NB4 (cell line): Measurements from ENCODE around the gene TAF11.

Experiments
- DNase-seq: peaks from one replicate; pipeline ENCODE4 v3.0.0; 2010; ENCODE audit warnings: low read depth
- H3K4me3 ChIP-seq: one replicate; pipeline ENCODE4 v1.5.1; 2011; ENCODE audit warnings: mild to moderate bottlenecking, low read depth, low read length, moderate library complexity
- CTCF ChIP-seq: IDR thresholded peaks from one replicate; pipeline ENCODE4 v1.5.1; 2012; ENCODE audit warnings: low read depth, low read length
- MAX ChIP-seq: IDR thresholded peaks from 2 replicates; pipeline ENCODE4 v1.6.1; 2011; ENCODE audit warnings: low read depth, low read length
- MYC ChIP-seq: IDR thresholded peaks from 2 replicates; pipeline ENCODE4 v1.6.1; 2011; ENCODE audit warnings: low read depth, low read length
- POLR2A ChIP-seq: IDR thresholded peaks from 2 replicates; pipeline ENCODE4 v1.6.1; 2011; ENCODE audit warnings: mild to moderate bottlenecking; ENCODE audit not compliant: insufficient read length; ENCODE audit errors: extremely low read depth

Gene TAF11

DNA sequence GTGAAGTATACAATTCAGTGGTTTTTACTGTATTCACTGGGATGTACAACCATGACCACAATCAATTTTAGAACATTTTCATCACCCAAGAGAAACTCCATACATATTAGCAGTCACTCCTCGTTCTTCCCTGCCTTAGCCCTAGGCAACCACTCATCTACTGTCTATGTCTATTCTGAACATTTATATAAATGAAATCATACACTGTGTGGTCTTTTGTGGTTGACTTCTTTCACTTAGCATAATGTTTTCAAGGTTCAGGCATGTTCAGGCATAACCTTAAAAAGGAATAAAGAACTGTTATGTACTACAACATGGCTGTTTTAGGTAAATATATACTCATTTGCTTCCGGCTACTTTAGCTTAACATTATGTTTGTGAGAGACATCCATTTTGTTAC lies 58.7 kb downstream of the TAF11 start:
- DNase-seq = no peak
- no peak overlapping the region for H3K4me3 ChIP-seq
- TF ChIP-seq MYC (no peak), MAX (no peak), CTCF (no peak), POLR2A (no peak)
